Liver (tissue), 3 donors: ENCODE measurements around the gene DPM1.

Source experiments
- EGR1 ChIP-seq, 2 donors: IDR thresholded peaks; 2 replicates each; pipeline ENCODE4 v1.6.1; 2016 to 2018; ENCODE audit warnings: antibody characterized with exemption in 2 of 2, low read depth in 2 of 2
- FOXA1 ChIP-seq: IDR thresholded peaks from 2 replicates; pipeline ENCODE4 v1.6.1; 2016; ENCODE audit warnings: antibody characterized with exemption
- FOXA2 ChIP-seq: IDR thresholded peaks from 2 replicates; pipeline ENCODE4 v1.6.1; 2016; ENCODE audit warnings: antibody characterized with exemption
- JUND ChIP-seq, 2 donors: IDR thresholded peaks; 2 replicates each; pipeline ENCODE4 v1.6.1; 2016; ENCODE audit warnings: antibody characterized with exemption in 2 of 2
- NR2F2 ChIP-seq: IDR thresholded peaks from 2 replicates; pipeline ENCODE4 v1.6.1; 2016; ENCODE audit warnings: antibody characterized with exemption
- RAD21 ChIP-seq, 2 donors: IDR thresholded peaks; 2 replicates each; pipeline ENCODE4 v1.6.1; 2016; ENCODE audit warnings: antibody characterized with exemption in 2 of 2, mild to moderate bottlenecking in 2 of 2
- REST ChIP-seq: IDR thresholded peaks from 2 replicates; pipeline ENCODE4 v1.6.1; 2016; ENCODE audit warnings: antibody characterized with exemption, mild to moderate bottlenecking
- SP1 ChIP-seq: IDR thresholded peaks from 2 replicates; pipeline ENCODE4 v1.6.1; 2018; ENCODE audit warnings: antibody characterized with exemption, mild to moderate bottlenecking
- TAF1 ChIP-seq: conservative IDR thresholded peaks from 2 replicates; pipeline ENCODE4 v1.6.1; 2016; ENCODE audit warnings: antibody characterized with exemption, mild to moderate bottlenecking
- YY1 ChIP-seq: IDR thresholded peaks from 2 replicates; pipeline ENCODE4 v1.6.1; 2016; ENCODE audit warnings: antibody characterized with exemption, mild to moderate bottlenecking
- TF ChIP-seq, protein P1 (sequence below): fragments of 150-350 bp; IDR thresholded peaks from 2 replicates; pipeline ENCODE4 v1.5.1; 2017; ENCODE audit warnings: improper control_type of control experiment, low read depth, low read length; ENCODE audit not compliant: missing input control
- TF ChIP-seq, protein P2 (sequence below): IDR thresholded peaks from 2 replicates; pipeline ENCODE4 v1.6.1; 2016; ENCODE audit warnings: antibody characterized with exemption
- donor health status: healthy.
- donor health status: healthy.

- TF ChIP-seq, protein P1, sequence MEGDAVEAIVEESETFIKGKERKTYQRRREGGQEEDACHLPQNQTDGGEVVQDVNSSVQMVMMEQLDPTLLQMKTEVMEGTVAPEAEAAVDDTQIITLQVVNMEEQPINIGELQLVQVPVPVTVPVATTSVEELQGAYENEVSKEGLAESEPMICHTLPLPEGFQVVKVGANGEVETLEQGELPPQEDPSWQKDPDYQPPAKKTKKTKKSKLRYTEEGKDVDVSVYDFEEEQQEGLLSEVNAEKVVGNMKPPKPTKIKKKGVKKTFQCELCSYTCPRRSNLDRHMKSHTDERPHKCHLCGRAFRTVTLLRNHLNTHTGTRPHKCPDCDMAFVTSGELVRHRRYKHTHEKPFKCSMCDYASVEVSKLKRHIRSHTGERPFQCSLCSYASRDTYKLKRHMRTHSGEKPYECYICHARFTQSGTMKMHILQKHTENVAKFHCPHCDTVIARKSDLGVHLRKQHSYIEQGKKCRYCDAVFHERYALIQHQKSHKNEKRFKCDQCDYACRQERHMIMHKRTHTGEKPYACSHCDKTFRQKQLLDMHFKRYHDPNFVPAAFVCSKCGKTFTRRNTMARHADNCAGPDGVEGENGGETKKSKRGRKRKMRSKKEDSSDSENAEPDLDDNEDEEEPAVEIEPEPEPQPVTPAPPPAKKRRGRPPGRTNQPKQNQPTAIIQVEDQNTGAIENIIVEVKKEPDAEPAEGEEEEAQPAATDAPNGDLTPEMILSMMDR = no peak
- no peak for TF ChIP-seq NR2F2
- TF ChIP-seq RAD21 (IDR thresholded peaks at IDR 0.05) = no peak
- no peak for TF ChIP-seq EGR1 (IDR thresholded peaks at IDR 0.05; ENCODE audit: low read depth in 2 of 2)
- TF ChIP-seq REST = no peak
- no peak for TF ChIP-seq FOXA1
- TF ChIP-seq SP1 = no peak
- TF ChIP-seq, protein P2, sequence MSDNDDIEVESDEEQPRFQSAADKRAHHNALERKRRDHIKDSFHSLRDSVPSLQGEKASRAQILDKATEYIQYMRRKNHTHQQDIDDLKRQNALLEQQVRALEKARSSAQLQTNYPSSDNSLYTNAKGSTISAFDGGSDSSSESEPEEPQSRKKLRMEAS = no peak
- TF ChIP-seq JUND (IDR thresholded peaks at IDR 0.05) = no peak
- TF ChIP-seq YY1 = no peak
- no peak for TF ChIP-seq FOXA2
- TF ChIP-seq TAF1 = no peak
These were observed 24.0 kb upstream of the DPM1 start for GRCh38 chr20:50982363-50982762.
